HG03196 (cell line): Measurements from ENCODE around the gene YTHDF1.

Experiments
- ATAC-seq: cut with Tn5 transposase; IDR thresholded peaks from one replicate; pipeline ENCODE4 v1.9.1; 2021; ENCODE audit not compliant: unreplicated experiment

Gene YTHDF1

GRCh38 chr20:63249891-63250290, 34.0 kb upstream of the YTHDF1 start:
- ATAC-seq: no peak

GRCh38 chr20:63248835-63249591, 33.1 kb upstream of the YTHDF1 start:
- no peak for ATAC-seq

GRCh38 chr20:63247671-63248228, 31.8 kb upstream of the YTHDF1 start:
- no peak for ATAC-seq

- no peak for ATAC-seq
Measured at GRCh38 chr20:63246490-63247288, 30.8 kb upstream of the YTHDF1 start.

- ATAC-seq: no peak
Measured at GRCh38 chr20:63244468-63244867, 28.5 kb upstream of the YTHDF1 start.

GRCh38 chr20:63243604-63244247, 27.8 kb upstream of the YTHDF1 start:
- no peak for ATAC-seq

GRCh38 chr20:63242736-63243135, 26.8 kb upstream of the YTHDF1 start:
- no peak for ATAC-seq

- no peak for ATAC-seq
Measured at GRCh38 chr20:63241272-63241671, 25.3 kb upstream of the YTHDF1 start.

GRCh38 chr20:63240004-63240403, 24.1 kb upstream of the YTHDF1 start:
- no peak for ATAC-seq

GRCh38 chr20:63239431-63239830, 23.5 kb upstream of the YTHDF1 start:
- no peak for ATAC-seq

GRCh38 chr20:63238514-63239125, 22.7 kb upstream of the YTHDF1 start:
- no peak for ATAC-seq

- no peak for ATAC-seq
Measured at GRCh38 chr20:63238031-63238430, 22.1 kb upstream of the YTHDF1 start.

- no peak for ATAC-seq
Measured at GRCh38 chr20:63236116-63236837, 20.3 kb upstream of the YTHDF1 start.

- ATAC-seq: no peak
Measured at GRCh38 chr20:63235399-63235983, 19.6 kb upstream of the YTHDF1 start, which contains the start of gene BIRC7. BIRC7 (plus strand) TSS chr20:63235905; CDS start chr20:63236097, 192 bp downstream.

- no peak for ATAC-seq
Measured at GRCh38 chr20:63234693-63235398, 18.9 kb upstream of the YTHDF1 start.

GRCh38 chr20:63233924-63234323, 18.0 kb upstream of the YTHDF1 start:
- no peak for ATAC-seq

GRCh38 chr20:63233061-63233344, 17.1 kb upstream of the YTHDF1 start:
- no peak for ATAC-seq

GRCh38 chr20:63232235-63233060, 16.5 kb upstream of the YTHDF1 start:
- ATAC-seq: no peak

- no peak for ATAC-seq
Measured at GRCh38 chr20:63230800-63231268, 14.9 kb upstream of the YTHDF1 start.
